ENCODE results near the gene ELP2. TPM values are rescaled to one million over a fixed set of nuclear protein-coding genes. Genes with fewer than 3 reads are reported as not detected.
A peak's percentile ranks its signal among the peaks of the same experiment; 100 is the strongest.
"Not testable (repeated sequence)": the region's sequence is repeated elsewhere in the genome, so short reads cannot be mapped to it uniquely, and the experiment has no call there.

The ELP2 gene
- total RNA-seq, 1 experiment from 2014 or later, result 55.5 TPM

GRCh38 chr18:36188916-36189315 is 59.2 kb downstream of the ELP2 start:
- DNase-seq (ENCODE audit: low spot score), result no peak

DNA sequence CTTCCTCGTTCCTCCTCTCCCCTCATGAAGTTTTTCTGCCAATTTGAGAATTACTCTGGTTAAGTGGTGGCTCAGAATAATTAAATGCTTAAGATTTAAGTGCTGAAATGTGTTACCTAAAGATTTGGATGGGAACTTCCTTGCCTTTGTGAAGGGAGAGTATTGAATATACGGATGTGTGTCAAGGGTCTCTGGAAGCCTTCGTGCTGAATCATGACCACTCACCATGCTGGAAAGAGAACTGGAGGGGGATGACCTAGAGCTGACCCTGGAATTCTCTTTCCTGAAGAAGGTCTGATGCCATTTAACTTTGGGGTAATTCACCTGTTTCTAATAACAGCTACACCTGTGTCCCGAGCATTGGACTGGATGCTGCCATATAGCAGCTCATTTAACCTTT is 59.8 kb downstream of the ELP2 start:
- DNase-seq (ENCODE audit: low spot score), result no peak

GRCh38 chr18:36191286-36191685 is 61.6 kb downstream of the ELP2 start:
- DNase-seq (ENCODE audit: low spot score), result no peak

- DNase-seq (ENCODE audit: low spot score), result no peak
Measured at GRCh38 chr18:36191711-36192110, 62.0 kb downstream of the ELP2 start.

DNA sequence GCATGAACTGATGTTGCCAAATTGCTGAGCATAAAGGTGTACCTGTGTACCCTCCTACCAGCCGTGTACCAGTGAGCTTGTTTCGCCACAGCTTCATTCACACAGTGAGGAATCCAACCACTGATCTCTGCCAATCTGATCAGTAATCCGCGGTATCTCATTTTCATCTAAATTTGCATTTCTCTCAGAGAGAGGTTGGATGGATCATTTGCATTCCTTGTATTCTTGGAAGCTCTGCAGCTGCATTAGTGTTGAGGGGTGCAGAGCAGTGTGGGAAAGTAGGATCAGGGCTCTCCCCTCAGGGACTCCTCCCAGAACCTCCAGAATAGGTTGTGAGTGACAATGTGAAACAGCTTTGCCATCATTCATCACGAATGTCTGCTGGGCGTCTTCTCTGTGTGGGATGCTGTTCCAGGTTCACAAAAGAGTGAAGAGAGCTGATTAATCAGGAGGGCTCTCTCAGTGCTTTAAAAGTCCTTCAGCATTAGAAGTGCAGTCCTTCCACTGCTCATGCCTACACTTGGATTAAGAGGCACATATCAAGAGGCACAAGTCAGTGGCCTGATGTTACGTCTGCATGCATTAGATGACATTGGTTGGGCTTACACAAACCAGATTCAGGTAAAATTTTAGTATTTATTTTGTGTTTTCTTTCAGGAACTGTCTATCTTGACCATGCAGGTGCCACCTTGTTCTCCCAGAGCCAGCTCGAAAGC is 65.1 kb downstream of the ELP2 start:
- no peak for DNase-seq (ENCODE audit: low spot score)

DNA sequence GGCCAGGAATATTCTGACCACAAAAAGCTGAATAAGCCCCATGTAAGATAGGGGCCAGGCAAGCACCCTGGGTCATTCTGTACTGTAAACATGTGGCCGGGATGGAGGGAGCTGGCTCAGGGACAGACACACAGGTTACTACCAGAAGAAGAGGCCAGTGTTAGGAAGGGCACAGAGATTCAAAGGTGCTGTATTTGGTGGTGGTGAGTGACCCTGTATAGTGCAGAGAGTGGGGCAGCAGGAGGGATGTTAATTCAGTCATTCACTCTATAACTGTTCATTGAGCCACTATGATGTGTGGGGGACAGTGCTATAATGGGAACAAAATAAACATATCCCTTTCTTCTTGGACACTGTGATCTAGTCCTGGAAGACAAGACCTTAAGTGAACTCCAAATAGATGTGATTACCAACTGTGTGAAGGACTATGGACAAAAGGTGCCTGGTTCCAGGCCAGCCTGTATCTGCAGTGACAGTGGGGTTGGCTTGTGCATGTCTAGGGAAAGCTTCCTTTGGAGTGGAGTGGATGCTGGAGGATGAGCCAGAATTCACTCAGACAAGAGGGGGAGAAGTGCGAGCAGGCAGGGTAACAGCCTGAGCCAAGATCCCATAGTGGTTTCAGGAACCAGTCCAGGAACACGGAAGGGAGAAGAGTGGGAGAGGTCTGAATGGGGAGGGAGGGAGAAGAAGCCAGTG is 65.9 kb downstream of the ELP2 start:
- DNase-seq (ENCODE audit: low spot score), result no peak

- no peak for DNase-seq (ENCODE audit: low spot score)
Measured at GRCh38 chr18:36196238-36196995, 66.7 kb downstream of the ELP2 start.

DNA sequence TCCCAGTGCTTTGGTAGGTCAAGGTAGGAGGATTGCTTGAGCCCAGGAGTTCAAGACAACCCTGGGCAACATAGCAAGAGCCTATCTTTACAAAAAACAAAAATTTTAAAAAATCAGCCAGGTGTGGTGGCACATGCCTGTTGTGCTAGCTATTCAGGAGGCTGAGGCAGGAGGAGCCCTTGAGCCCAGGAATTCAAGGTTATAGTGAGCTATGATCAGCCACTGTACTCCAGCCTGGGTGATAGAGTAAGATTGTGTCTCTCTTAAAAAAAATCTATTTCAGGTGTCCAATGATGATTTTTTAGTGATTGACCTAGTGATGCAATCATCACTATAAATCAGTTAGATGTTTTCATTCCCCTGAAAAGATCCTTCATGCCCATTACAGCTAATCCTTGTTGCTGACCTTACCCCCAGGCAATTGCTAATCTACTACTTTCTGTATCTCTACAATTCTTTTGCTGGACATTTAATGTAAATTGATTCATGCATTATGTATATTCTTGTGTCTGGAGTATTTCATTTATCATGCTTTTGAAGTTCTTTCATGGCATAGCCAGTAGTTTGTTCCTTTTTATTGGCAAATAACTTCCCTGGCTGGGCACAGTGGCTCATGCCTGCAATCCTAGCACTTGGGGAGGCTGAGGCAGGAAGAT is 67.9 kb downstream of the ELP2 start:
- no peak for DNase-seq (ENCODE audit: low spot score)

- DNase-seq (ENCODE audit: low spot score), result no peak
Measured at GRCh38 chr18:36199691-36200295, 70.1 kb downstream of the ELP2 start.

DNA sequence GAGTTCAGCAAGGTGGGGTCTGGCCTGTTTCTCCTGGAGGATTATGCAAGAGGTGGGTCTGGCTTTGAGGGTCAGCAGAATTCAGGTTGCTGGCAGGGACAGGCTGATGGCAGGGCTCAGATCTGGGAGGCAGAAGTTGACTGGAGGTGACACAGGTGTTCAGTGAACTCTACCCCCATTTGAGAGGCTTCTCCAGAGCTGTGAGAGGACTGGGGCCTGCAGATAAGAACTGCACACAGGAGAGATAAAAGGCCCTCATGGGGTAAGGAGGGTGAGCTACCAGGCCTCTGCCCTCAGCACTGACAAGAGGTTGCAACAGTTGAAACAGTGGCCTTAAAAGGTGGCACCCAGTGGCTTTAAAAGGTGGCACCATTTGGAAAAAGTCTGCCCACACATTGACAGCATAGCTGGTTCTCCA is 70.7 kb downstream of the ELP2 start:
- DNase-seq (ENCODE audit: low spot score), result no peak

- no peak for DNase-seq (ENCODE audit: low spot score)
Measured at GRCh38 chr18:36201765-36202164, 72.1 kb downstream of the ELP2 start.

- no peak for DNase-seq (ENCODE audit: low spot score)
Measured at GRCh38 chr18:36203360-36203895, 73.7 kb downstream of the ELP2 start.

DNA sequence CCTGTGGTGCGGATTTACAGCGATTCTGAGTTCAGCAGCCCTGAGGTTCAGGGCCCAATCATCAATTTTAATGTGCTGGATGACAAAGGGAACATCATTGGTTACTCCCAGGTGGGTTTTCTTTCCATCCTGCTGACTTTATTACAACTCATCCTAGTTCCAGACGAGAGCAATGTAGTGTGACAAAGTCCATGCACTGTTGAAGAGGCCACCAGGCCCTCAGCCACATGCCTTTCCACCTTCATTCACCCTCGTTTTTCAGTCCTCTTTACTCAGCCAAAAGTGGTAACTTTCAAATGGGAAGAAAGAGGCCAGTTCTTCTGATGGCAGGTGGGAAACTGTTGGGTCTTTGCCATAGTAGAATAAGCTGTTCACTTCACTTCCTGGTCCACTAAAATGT is 75.5 kb downstream of the ELP2 start:
- DNase-seq (ENCODE audit: low spot score), result no peak

DNA sequence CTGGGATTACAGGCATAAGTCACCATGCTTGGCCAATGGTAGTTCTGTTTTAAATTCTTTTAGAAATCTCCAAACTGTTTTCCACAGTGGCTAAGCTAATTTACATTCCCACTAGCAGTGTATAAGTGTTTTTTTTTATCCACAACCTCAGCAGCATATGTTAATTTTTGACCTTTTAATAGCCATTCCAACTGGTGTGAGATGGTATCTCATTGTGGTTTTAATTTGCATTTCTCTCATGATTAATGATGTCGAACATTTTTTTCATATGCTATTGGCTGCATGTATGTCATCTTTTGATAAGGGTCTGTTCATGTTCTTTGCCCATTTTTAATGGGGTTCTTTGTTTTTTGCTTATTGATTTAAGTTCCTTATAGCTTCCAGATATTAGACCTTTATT is 77.6 kb downstream of the ELP2 start:
- DNase-seq (ENCODE audit: low spot score), result no peak

GRCh38 chr18:36207969-36208368 is 78.3 kb downstream of the ELP2 start:
- DNase-seq (ENCODE audit: low spot score), result not testable (repeated sequence)

DNA sequence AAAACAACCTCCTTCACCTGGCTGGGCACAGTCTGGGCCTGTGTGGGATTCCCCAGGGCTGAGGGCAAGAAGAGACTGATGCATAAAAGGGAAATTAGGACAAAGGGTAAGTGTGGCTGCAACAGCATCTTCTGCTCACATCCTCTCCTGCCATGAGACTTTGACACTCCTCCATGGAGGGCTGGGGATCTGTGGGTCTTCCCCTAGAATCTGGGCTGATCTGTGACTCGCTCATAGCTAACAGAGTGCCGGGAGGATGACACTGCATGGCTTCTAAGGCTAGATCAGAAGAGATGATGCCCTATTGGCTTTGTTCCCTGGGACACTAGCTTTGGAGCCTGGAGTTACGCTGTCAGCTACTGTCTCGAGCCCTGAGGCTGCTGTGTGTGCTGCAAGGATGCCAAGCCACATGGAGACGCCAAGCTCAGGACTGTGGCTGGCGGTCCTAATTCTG is 81.9 kb downstream of the ELP2 start:
- peak; percentile 75 for DNase-seq (ENCODE audit: low spot score)

DNA sequence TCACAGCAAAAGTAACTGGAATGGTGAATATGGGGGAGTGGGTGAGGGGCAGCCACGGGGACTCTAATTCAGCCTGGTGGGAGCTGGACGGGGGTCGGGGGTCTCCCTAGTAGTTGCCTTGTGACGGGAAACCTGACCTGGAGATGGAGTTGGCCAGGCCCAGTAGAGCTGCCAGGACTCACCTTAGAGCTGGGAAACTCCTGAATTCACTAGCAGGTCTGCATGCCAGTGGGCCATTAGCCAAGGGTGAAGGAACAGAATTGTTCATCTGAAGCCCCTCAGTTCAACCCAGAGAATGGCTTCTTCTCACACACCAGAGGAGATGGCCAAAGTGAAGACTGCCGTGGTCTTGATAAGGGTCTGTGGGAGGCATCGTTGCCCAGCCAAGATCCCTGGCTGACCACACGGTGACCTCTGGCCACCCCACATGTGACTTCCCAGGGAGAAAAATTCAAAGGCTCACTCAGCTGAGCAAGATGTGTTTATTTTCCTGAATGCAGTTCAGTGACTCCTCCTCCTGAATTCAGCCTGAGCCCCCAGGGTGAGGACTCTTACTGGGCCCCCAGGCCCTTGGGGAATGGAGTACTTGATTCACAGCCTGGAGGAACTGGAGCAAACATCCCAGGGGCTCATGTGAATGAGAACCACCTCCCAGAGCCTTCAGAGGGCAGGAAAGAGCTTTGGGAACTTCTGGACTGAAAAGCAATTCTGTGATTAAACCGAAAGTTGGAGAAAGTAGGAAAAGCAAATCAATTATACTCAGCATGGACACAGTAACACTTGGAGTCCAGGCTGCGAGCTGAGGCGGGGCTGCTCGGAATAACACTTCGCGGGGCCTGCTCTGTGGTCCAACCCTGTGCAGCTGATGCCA is 82.8 kb downstream of the ELP2 start:
- no peak for DNase-seq (ENCODE audit: low spot score)

GRCh38 chr18:36214811-36215210 is 85.1 kb downstream of the ELP2 start:
- no peak for DNase-seq (ENCODE audit: low spot score)

- no peak for DNase-seq (ENCODE audit: low spot score)
Measured at GRCh38 chr18:36215577-36215976, 85.9 kb downstream of the ELP2 start.

GRCh38 chr18:36217348-36217747 is 87.6 kb downstream of the ELP2 start:
- DNase-seq (ENCODE audit: low spot score), result no peak
